Thoracic aorta (tissue), 2 donors: Measurements from ENCODE around the gene TRAF4. TPM values are rescaled to one million over a fixed set of nuclear protein-coding genes. Genes with fewer than 3 reads are reported as not detected.

Experiments
- ATAC-seq: fragments of 150-250 bp; one replicate; pipeline ENCODE4 v1.8.0; 2017; ENCODE audit warnings: low read depth; ENCODE audit not compliant: insufficient number of reproducible peaks, low FRiP score
- DNase-seq: peaks from one replicate; pipeline ENCODE4 v3.0.0-alpha.2; 2020; ENCODE audit warnings: low spot score
- H3K27ac ChIP-seq, 2 donors: fragments of 200-600 bp; sonication (generic); 1 replicate in 1 of 2; 2 replicates in 1 of 2; pipeline ENCODE4 v1.5.1; 2016; ENCODE audit warnings: mild to moderate bottlenecking in 2 of 2, moderate library complexity in 2 of 2
- H3K27me3 ChIP-seq: fragments of 200-600 bp; sonication (generic); replicated peaks from 2 replicates; pipeline ENCODE4 v1.6.0; 2016; ENCODE audit warnings: mild to moderate bottlenecking; ENCODE audit not compliant: insufficient read depth
- H3K36me3 ChIP-seq: fragments of 200-600 bp; sonication (generic); one replicate; pipeline ENCODE4 v1.5.1; 2016
- H3K4me1 ChIP-seq, 2 donors: fragments of 200-600 bp; sonication (generic); 1 replicate in 1 of 2; 2 replicates in 1 of 2; pipeline versions ENCODE4 v1.5.1 to v1.6.0; 2016; ENCODE audit warnings: low read depth in 2 of 2, mild to moderate bottlenecking in 1 of 2; ENCODE audit not compliant: control insufficient read depth in 1 of 2
- H3K4me3 ChIP-seq: fragments of 200-600 bp; sonication (generic); 2 replicates; pipeline ENCODE4 v1.5.1; 2016; ENCODE audit warnings: mild to moderate bottlenecking
- H3K9me3 ChIP-seq: fragments of 200-600 bp; sonication (generic); 2 replicates; pipeline ENCODE4 v1.5.1; 2016
- total RNA-seq, 2 donors: library from RNA; depleted of rRNA; stranded (reverse); fragments of >200 nt; gene quantifications; one replicate each; pipeline versions ENCODE4 v1.1.0 to v1.2.3, GENCODE V29; 2016
- TF ChIP-seq, protein P1 (sequence below): fragments of 200-600 bp; sonication (generic); IDR thresholded peaks from one replicate; pipeline ENCODE4 v1.5.1; 2019; ENCODE audit warnings: antibody characterized with exemption

Gene TRAF4
- total RNA-seq, 2 donors from 2014 or later: 9.9 to 22.4 TPM

DNA sequence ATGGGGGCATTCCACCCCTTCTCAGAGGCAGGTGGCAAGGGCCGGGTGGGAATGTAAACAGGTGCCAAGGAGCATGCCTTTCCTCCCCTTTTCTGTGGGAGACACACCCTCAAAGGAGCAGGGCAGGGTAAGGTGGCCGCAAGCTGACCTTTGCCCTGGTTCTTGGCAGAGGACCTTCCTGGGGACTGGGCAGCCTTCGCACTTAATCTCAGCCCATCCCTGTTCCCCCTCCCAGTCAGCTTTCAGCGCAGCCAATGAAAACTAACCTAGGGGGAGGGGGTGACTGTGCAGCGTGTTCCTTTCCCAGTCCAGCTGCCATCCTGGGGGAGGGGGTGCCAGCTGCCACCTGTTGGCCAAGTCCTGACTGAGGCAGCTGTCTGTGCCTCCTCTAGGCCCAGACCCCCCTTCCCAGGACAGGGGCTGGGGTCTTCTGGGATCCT, 2.8 kb downstream of the TRAF4 start:
- ATAC-seq (no peak), DNase-seq (no peak)
- no peaks in the 10 kb centered on the region for H3K9me3 ChIP-seq
- H3K36me3 ChIP-seq: peaks cover 6% of the 10 kb centered on the region
- peak overlapping the region; percentile 83 to 86 for H3K27ac ChIP-seq
- TF ChIP-seq, protein P1, sequence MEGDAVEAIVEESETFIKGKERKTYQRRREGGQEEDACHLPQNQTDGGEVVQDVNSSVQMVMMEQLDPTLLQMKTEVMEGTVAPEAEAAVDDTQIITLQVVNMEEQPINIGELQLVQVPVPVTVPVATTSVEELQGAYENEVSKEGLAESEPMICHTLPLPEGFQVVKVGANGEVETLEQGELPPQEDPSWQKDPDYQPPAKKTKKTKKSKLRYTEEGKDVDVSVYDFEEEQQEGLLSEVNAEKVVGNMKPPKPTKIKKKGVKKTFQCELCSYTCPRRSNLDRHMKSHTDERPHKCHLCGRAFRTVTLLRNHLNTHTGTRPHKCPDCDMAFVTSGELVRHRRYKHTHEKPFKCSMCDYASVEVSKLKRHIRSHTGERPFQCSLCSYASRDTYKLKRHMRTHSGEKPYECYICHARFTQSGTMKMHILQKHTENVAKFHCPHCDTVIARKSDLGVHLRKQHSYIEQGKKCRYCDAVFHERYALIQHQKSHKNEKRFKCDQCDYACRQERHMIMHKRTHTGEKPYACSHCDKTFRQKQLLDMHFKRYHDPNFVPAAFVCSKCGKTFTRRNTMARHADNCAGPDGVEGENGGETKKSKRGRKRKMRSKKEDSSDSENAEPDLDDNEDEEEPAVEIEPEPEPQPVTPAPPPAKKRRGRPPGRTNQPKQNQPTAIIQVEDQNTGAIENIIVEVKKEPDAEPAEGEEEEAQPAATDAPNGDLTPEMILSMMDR: no peak
- H3K27me3 ChIP-seq: no peaks in the 10 kb centered on the region
- H3K4me3 ChIP-seq: no peak overlapping the region
- H3K4me1 ChIP-seq: peaks cover 23 to 50% of the 10 kb centered on the region in 2 donors

DNA sequence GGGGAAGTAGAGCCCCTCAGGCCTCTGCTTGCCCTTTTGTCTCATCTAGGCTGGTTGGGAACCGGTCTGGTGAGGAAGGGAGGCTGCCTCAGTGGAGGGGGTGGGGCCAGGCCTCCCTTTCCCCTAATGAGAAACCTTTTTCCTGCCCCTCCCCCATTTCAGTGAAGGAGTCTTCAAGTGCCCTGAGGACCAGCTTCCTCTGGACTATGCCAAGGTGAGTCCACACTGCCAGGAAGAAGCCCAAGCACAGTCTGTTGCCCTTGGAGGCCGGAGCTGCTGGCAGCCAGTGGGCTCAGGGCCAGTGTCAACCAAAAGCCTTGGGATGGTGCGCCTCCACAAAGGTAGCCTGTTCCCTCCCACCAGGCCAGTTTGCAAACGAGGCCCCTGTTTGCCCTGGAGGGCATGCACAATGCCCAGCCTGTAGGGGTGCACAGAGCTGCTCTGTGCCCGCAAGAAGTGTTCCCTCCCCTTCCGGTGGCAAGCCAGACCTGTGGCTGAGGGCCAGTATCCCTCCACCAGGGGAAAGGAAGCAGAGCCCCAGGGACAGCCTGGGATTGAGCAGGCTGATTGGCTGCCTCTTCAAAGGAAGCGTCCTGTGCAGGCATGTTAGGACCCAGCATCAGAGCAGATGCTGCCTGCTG, 3.4 kb downstream of the TRAF4 start:
- TF ChIP-seq, protein P1: no peak
- no peak for ATAC-seq
- peaks cover 23 to 50% of the 10 kb centered on the region in 2 donors for H3K4me1 ChIP-seq
- peak overlapping the region; percentile 83 to 86 for H3K27ac ChIP-seq
- H3K4me3 ChIP-seq: no peak overlapping the region
- no peak for DNase-seq
- H3K9me3 ChIP-seq: no peaks in the 10 kb centered on the region
- H3K36me3 ChIP-seq: peaks cover 6% of the 10 kb centered on the region
- H3K27me3 ChIP-seq: no peaks in the 10 kb centered on the region

DNA sequence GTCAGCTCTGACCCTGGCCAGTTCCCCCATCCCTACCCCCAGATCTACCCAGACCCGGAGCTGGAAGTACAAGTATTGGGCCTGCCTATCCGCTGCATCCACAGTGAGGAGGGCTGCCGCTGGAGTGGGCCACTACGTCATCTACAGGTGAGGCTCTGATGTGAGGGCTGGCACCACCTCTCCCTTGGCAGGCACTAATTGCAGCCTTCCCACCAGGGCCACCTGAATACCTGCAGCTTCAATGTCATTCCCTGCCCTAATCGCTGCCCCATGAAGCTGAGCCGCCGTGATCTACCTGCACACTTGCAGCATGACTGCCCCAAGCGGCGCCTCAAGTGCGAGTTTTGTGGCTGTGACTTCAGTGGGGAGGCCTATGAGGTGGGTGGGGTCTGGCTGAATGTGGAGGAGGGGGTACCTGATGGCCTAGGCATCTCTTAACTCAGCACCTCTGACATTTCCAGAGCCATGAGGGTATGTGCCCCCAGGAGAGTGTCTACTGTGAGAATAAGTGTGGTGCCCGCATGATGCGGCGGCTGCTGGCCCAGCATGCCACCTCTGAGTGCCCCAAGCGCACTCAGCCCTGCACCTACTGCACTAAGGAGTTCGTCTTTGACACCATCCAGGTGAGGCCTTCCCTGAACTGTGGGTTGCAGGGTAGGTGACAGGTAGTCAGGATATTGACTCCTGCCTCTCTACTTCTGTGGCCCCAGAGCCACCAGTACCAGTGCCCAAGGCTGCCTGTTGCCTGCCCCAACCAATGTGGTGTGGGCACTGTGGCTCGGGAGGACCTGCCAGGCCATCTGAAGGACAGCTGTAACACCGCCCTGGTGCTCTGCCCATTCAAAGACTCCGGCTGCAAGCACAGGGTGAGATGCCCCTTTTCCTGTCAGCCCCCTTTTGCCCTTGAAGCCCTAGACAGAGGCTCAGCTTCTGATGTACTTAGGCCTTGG, 4.3 kb downstream of the TRAF4 start:
- Histone ChIP-seq H3K27me3 (no peaks in the 10 kb centered on the region), H3K36me3 (peaks cover 6% of the 10 kb centered on the region), H3K9me3 (no peaks in the 10 kb centered on the region), H3K27ac (peak overlapping the region in 1 of 2 donors; percentile 86), H3K4me3 (no peak overlapping the region), H3K4me1 (peaks cover 23 to 42% of the 10 kb centered on the region in 2 donors)
- DNase-seq (no peak), ATAC-seq (no peak)
- TF ChIP-seq, protein P1: no peak

DNA sequence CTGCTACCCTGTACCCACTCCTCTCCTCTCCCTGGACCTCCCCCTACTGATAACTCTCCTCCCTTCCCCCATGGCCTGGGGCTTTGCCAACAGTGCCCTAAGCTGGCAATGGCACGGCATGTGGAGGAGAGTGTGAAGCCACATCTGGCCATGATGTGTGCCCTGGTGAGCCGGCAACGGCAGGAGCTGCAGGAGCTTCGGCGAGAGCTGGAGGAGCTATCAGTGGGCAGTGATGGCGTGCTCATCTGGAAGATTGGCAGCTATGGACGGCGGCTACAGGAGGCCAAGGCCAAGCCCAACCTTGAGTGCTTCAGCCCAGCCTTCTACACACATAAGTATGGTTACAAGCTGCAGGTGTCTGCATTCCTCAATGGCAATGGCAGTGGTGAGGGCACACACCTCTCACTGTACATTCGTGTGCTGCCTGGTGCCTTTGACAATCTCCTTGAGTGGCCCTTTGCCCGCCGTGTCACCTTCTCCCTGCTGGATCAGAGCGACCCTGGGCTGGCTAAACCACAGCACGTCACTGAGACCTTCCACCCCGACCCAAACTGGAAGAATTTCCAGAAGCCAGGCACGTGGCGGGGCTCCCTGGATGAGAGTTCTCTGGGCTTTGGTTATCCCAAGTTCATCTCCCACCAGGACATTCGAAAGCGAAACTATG, 5.2 kb downstream of the TRAF4 start:
- Histone ChIP-seq H3K4me1 (peaks cover 23 to 38% of the 10 kb centered on the region in 2 donors), H3K9me3 (no peaks in the 10 kb centered on the region), H3K27me3 (no peaks in the 10 kb centered on the region), H3K4me3 (no peak overlapping the region), H3K27ac (no peak overlapping the region), H3K36me3 (peaks cover 6% of the 10 kb centered on the region)
- no peak for DNase-seq
- ATAC-seq: no peak
- TF ChIP-seq, protein P1: no peak
